Thymus (tissue), 11 donors: ENCODE measurements around the gene PPARD. TPM values are rescaled to one million over a fixed set of nuclear protein-coding genes. Genes with fewer than 3 reads are reported as not detected.
"Not testable (repeated sequence)": the region's sequence is repeated elsewhere in the genome, so short reads cannot be mapped to it uniquely, and the experiment has no call there.

ENCODE experiments used
- DNase-seq, 9 donors: peaks; one replicate each; pipeline ENCODE4 v3.0.0-alpha.2; 2013; ENCODE audit warnings: low spot score in 9 of 9, low read depth in 6 of 9, missing footprints in 1 of 9
- H3K27ac ChIP-seq, 2 donors: one replicate each; pipeline ENCODE4 v1.5.1; 2013; ENCODE audit warnings: control low read depth in 1 of 2, low read depth in 1 of 2, low read length in 1 of 2, mild to moderate bottlenecking in 1 of 2, moderate library complexity in 1 of 2
- H3K27me3 ChIP-seq, 2 donors: one replicate each; pipeline ENCODE4 v1.5.1; 2013; ENCODE audit warnings: low read length in 1 of 2; ENCODE audit not compliant: control insufficient read depth in 2 of 2, insufficient read depth in 1 of 2
- H3K36me3 ChIP-seq, 2 donors: one replicate each; pipeline ENCODE4 v1.5.1; 2013; ENCODE audit warnings: low read length in 1 of 2, mild to moderate bottlenecking in 1 of 2, moderate library complexity in 1 of 2; ENCODE audit not compliant: control insufficient read depth in 2 of 2, insufficient read depth in 2 of 2
- H3K4me1 ChIP-seq, 2 donors: one replicate each; pipeline ENCODE4 v1.5.1; 2013; ENCODE audit warnings: low read length in 2 of 2; ENCODE audit not compliant: control insufficient read depth in 2 of 2, insufficient read depth in 2 of 2
- H3K4me3 ChIP-seq, 2 donors: one replicate each; pipeline ENCODE4 v1.5.1; 2013; ENCODE audit warnings: low read length in 2 of 2, control low read depth in 1 of 2, mild to moderate bottlenecking in 1 of 2
- H3K9me3 ChIP-seq, 2 donors: one replicate each; pipeline ENCODE4 v1.5.1; 2013; ENCODE audit warnings: low read length in 1 of 2, mild to moderate bottlenecking in 1 of 2; ENCODE audit not compliant: control insufficient read depth in 2 of 2, insufficient read depth in 1 of 2
- WGBS: extraction: QIAGEN DNeasy Blood & Tissue Kit; methylation state at CpG from one replicate; pipeline ENCODE4 v1.1.7; 2013; 5-methylcytosine and 5-hydroxymethylcytosine counted together
- polyA plus RNA-seq: library from polyadenylated mRNA; stranded (reverse); fragments of 200-250 nt; gene quantifications from one replicate; pipeline ENCODE4 v1.2.3, GENCODE V29; 2013
- total RNA-seq: library from RNA; stranded (reverse); fragments of 120-200 nt; gene quantifications from one replicate; pipeline ENCODE4 v1.2.4, GENCODE V29; 2013
- donor health status: healthy.

Gene PPARD
- total and polyA plus RNA-seq, 2 donors: 2.3 to 15.8 TPM

DNA sequence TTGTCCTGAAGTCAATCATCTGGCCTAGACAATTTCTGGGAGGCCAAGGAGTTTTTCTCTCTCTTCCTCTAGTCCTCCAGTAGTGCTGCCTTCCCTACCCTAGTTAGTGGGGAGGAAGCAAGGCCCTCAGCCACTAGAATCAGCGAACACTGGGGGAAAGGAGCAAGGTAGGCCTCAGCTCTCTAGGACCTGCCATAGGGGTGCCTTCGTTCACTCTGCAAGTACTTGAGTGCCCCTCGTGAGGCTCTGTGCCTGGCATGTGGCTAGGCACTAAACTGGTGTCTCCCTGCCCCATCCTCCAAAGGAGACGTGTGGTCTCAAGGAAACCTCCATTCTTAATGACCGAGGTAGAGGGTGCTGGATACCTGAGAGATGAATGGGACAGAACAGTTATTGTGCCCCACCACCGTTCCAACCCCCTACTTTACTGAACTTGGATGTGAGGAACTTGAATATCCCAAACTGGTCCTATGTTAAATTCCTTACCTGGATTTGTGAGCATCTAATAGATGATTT lies 43.7 kb upstream of the PPARD start:
- 26% methylated on average over 6 of the region's 6 CpGs for WGBS
- Histone ChIP-seq H3K27ac (peak overlapping the region; percentile 94 to 97), H3K27me3 (no peaks in the 10 kb centered on the region), H3K4me1 (peaks cover 49 to 66% of the 10 kb centered on the region in 2 donors), H3K9me3 (peaks cover 0 to 2% of the 10 kb centered on the region in 2 donors), H3K4me3 (peak overlapping the region; percentile 75 to 97), H3K36me3 (peaks cover 14 to 43% of the 10 kb centered on the region in 2 donors)
- peak in 2 of 9 donors; percentile 32 to 70 for DNase-seq

DNA sequence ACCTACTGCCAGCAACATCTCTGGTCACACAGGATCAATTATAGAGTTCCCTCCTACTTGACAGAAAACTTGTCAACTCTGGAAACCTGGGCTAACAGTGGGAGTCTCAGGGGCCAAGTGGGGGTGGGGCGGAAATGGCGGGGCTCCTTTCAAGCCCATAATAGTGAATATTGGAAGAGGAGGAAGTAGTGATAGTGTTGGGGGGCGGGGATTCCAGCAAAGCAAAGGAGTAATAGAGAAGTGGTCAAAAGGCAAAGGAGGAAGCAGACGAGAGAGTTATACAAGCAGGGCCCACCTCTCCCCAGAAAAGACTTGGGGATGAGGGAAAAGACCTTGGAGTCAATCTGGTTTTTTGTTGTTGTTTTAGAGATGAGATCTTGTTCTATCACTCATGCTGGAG lies 42.7 kb upstream of the PPARD start:
- Histone ChIP-seq H3K9me3 (peaks cover 0 to 2% of the 10 kb centered on the region in 2 donors), H3K4me1 (peaks cover 49 to 71% of the 10 kb centered on the region in 2 donors), H3K27ac (peak overlapping the region; percentile 80 to 94), H3K27me3 (no peaks in the 10 kb centered on the region), H3K4me3 (peak overlapping the region; percentile 75 to 97), H3K36me3 (peaks cover 19 to 44% of the 10 kb centered on the region in 2 donors)
- WGBS: 21% methylated on average over 4 of the region's 4 CpGs
- peak in 2 of 9 donors; percentile 30 to 60 for DNase-seq

DNA sequence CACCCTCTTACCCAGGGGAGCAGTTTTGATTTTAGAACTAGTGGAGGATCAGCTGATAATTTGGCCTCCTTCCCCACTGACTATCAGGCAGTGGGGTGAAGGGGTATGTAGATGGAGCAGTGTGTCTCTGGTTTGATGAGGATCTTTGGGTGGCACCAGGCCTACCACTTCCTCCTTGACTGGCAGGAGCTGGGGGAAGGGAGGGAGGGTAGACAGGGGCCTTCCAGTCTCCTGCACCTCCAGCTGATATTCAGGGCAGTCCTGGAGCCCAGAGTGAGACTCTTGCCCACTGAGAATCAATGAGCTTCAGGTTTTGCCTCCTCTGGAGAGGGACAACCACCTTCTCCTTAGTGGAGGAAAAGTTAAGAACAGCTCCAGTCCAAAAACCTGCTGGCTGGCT lies 41.5 kb upstream of the PPARD start:
- Histone ChIP-seq H3K27me3 (no peaks in the 10 kb centered on the region), H3K36me3 (peaks cover 11 to 40% of the 10 kb centered on the region in 2 donors), H3K27ac (peak overlapping the region; percentile 82 to 94), H3K9me3 (peaks cover 0 to 2% of the 10 kb centered on the region in 2 donors), H3K4me1 (peaks cover 49 to 71% of the 10 kb centered on the region in 2 donors), H3K4me3 (peak overlapping the region; percentile 11 to 20)
- DNase-seq: peak in 6 of 9 donors; percentile 32 to 82 (median 54)

DNA sequence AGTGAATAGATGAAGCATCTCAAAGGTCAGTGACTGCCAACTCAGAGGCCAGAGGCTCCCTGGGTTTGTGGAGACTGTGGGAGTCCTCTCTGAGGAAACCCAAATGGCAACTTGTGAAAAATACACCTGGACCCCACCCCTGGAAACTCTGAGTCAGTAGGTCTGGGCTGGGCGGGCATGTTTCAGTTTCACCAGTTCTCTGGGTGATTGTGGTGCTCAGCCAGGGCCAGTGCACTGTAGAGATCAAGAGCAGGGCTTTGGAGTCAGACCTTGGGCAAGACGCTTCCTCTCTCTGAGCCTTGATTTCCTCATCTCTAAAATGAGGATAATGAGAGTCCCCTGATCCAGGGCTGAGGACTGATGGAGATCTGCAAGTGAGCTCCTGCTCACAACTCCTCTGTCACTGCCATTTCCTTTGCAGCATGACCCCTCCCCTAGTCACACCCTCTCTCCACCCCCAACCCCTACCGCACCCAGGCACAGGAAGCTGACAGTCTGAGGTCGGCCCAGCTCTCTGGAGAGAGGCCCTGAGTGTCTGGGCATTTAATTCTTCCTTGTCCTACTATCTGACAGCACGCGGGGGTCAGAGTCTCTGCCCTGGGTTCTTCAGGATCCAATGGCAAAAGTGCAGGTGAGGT lies 39.6 kb upstream of the PPARD start:
- H3K4me1 ChIP-seq: peaks cover 43 to 61% of the 10 kb centered on the region in 2 donors
- H3K4me3 ChIP-seq: peak overlapping the region; percentile 35 to 53
- H3K36me3 ChIP-seq: peaks cover 9 to 47% of the 10 kb centered on the region in 2 donors
- peaks cover 0 to 2% of the 10 kb centered on the region in 2 donors for H3K9me3 ChIP-seq
- H3K27me3 ChIP-seq: no peaks in the 10 kb centered on the region
- H3K27ac ChIP-seq: peak overlapping the region; percentile 92 to 95
- peak; percentile 63 to 89 (median 71) for DNase-seq
- 16% methylated on average over 6 of the region's 6 CpGs for WGBS

DNA sequence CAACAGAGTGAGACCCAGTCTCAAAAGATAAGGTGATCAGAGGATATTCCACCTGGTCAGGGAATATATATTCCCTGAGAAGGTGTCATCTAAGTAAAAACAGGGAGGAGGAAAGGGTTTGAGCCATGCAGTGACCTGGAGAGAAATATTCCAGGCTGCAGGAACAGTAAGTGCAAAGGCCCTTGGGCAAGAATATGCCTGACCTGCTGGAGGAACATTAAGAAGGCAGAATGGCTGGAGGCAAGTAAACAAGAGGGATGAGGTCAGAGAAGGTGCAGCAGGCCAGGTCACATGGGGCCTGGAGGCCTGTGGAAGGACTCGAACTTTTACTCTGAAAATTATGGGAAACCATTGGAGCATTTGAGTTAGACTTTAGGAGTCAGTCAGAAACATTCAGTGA lies 38.1 kb upstream of the PPARD start:
- Histone ChIP-seq H3K4me1 (peaks cover 37 to 53% of the 10 kb centered on the region in 2 donors), H3K27ac (peak overlapping the region in 1 of 2 donors; percentile 64)

DNA sequence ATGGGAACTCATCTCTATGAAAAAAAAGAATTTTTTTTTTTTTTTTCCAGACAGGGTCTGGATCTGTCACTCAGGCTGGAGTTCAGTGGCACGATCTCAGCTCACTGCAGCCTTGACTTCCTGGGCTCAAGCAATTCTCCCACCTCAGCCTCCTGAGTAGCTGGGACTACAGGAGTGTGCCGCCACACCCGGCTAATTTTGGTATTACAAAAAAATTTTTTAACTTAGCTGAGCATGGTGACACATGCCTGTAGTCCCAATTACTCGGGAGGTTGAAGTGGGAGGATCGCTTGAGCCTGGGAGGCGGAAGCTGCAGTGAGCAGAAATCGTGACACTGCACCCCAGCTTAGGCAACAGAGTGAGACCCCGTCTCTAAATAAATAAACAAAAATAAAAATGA lies 37.2 kb upstream of the PPARD start:
- Histone ChIP-seq H3K9me3 (no peaks in the 10 kb centered on the region), H3K36me3 (peaks cover 13 to 54% of the 10 kb centered on the region in 2 donors), H3K4me1 (peaks cover 34 to 53% of the 10 kb centered on the region in 2 donors), H3K4me3 (no peak overlapping the region), H3K27me3 (no peaks in the 10 kb centered on the region), H3K27ac (no peak overlapping the region)
- WGBS: 95% methylated on average over 8 of the region's 8 CpGs
- no peak for DNase-seq

More for the DNA sequence above, 38.1 kb upstream of the PPARD start:
- Histone ChIP-seq H3K36me3 (peaks cover 9 to 49% of the 10 kb centered on the region in 2 donors), H3K4me3 (no peak overlapping the region), H3K27me3 (no peaks in the 10 kb centered on the region), H3K9me3 (no peaks in the 10 kb centered on the region)
- WGBS: 96% methylated on average over 1 of the region's 1 CpG
- DNase-seq: no peak

DNA sequence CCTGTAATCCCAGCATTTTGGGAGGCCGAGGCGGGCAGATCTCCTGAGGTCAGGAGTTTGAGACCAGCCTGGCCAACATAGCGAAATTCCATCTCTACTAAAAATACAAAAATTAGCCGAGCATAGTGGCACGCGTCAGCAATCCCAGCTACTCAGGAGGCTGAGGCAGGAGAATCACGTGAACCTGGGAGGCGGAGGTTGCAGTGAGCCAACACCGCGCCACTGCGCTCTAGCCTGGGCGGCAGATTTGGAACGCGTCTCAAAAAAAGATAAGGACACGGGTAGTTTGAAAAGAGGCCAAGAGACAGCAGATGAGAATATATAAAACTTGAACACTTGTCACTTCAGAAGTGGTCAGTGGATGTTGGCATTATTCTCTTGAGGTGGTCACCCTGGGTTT lies 35.2 kb upstream of the PPARD start:
- DNase-seq, H3K9me3 ChIP-seq, H3K4me3 ChIP-seq, H3K27me3 ChIP-seq, H3K27ac ChIP-seq: not testable (repeated sequence)
- 98% methylated on average over 15 of the region's 15 CpGs for WGBS
- peaks cover 37 to 54% of the 10 kb centered on the region in 2 donors for H3K4me1 ChIP-seq
- peaks cover 27 to 65% of the 10 kb centered on the region in 2 donors for H3K36me3 ChIP-seq

DNA sequence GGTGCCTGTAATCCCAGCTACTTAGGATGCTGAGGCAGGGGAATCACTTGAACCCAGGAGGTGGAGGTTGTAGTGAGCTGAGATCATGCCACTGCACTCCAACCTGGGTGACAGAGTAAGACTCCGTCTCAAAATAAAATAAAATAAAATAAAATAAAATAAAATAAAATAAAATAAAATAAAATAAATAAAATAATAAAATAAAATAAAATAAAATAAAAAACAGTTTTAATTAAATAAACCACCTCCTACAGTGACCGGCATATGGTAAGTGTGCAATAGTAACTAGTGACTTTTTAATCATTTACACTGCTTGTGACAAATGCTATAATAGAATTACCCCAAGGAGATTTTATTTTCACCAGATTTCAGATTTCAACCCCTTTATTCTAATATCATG lies 33.8 kb upstream of the PPARD start:
- H3K27ac ChIP-seq, H3K9me3 ChIP-seq, DNase-seq, H3K4me3 ChIP-seq, H3K27me3 ChIP-seq: not testable (repeated sequence)
- 100% methylated on average over 2 of the region's 2 CpGs for WGBS
- Histone ChIP-seq H3K36me3 (peaks cover 34 to 70% of the 10 kb centered on the region in 2 donors), H3K4me1 (peaks cover 26 to 47% of the 10 kb centered on the region in 2 donors)

DNA sequence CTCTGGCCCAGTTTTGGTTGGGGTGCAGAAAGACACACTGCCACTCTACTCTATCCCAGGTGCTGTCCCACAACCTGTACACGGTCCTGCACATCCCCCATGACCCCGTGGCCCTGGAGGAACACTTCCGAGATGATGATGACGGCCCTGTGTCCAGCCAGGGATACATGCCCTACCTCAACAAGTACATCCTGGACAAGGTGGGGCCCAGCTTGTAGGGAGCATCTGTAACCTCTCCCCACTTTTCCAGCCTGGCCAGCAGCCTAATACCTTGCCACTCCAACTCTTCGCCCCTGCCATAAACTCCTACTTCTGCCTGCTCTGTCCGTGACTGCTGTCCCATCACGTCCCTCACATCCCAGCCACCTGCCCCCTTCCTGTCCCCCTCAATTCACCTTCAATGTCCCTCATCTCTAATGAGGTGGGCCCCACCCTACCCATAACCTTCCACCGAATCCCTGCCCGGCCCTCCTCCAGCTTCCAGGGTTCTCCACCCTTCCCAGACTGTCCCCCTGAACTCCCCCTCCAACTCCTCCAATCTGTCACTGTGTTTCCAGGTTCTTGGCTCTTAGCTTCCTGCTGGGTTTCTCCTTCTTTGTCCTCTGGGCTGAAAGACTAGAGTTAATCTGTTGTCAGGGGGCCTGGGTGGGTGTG lies 32.6 kb upstream of the PPARD start:
- peaks cover 27 to 61% of the 10 kb centered on the region in 2 donors for H3K36me3 ChIP-seq
- peak overlapping the region; percentile 83 to 92 for H3K27ac ChIP-seq
- peaks cover 26 to 40% of the 10 kb centered on the region in 2 donors for H3K4me1 ChIP-seq
- H3K9me3 ChIP-seq: no peaks in the 10 kb centered on the region
- no peaks in the 10 kb centered on the region for H3K27me3 ChIP-seq
- 96% methylated on average over 9 of the region's 9 CpGs for WGBS
- DNase-seq: no peak
- no peak overlapping the region for H3K4me3 ChIP-seq
